Muscle layer of colon (tissue), 2 donors: ENCODE measurements around the gene LRSAM1.

Source experiments
- H3K27ac ChIP-seq: one replicate; pipeline ENCODE4 v1.7.0; 2013; ENCODE audit warnings: low read depth, mild to moderate bottlenecking, low read length, moderate library complexity
- H3K27me3 ChIP-seq, 2 donors: one replicate each; pipeline ENCODE4 v1.7.0; 2013; ENCODE audit warnings: low read length in 2 of 2, mild to moderate bottlenecking in 2 of 2; ENCODE audit not compliant: insufficient read depth in 2 of 2, control insufficient read depth in 1 of 2
- H3K36me3 ChIP-seq: one replicate; pipeline ENCODE4 v1.7.0; 2013; ENCODE audit warnings: mild to moderate bottlenecking, low read length; ENCODE audit not compliant: insufficient read depth
- H3K4me1 ChIP-seq: one replicate; pipeline ENCODE4 v1.7.0; 2013; ENCODE audit warnings: mild to moderate bottlenecking, low read length; ENCODE audit not compliant: insufficient read depth
- H3K4me3 ChIP-seq, 2 donors: one replicate each; pipeline ENCODE4 v1.7.0; 2013; ENCODE audit warnings: low read length in 2 of 2, low read depth in 1 of 2, mild to moderate bottlenecking in 1 of 2, moderate library complexity in 1 of 2
- H3K9ac ChIP-seq: one replicate; pipeline ENCODE4 v1.7.0; 2013; ENCODE audit warnings: low read length
- H3K9me3 ChIP-seq: one replicate; pipeline ENCODE4 v1.7.0; 2013; ENCODE audit warnings: mild to moderate bottlenecking, low read length
- donor health status: abdominal sarcoma.
- donor health status: Adenocarcinoma of cecum.

LRSAM1 gene

DNA sequence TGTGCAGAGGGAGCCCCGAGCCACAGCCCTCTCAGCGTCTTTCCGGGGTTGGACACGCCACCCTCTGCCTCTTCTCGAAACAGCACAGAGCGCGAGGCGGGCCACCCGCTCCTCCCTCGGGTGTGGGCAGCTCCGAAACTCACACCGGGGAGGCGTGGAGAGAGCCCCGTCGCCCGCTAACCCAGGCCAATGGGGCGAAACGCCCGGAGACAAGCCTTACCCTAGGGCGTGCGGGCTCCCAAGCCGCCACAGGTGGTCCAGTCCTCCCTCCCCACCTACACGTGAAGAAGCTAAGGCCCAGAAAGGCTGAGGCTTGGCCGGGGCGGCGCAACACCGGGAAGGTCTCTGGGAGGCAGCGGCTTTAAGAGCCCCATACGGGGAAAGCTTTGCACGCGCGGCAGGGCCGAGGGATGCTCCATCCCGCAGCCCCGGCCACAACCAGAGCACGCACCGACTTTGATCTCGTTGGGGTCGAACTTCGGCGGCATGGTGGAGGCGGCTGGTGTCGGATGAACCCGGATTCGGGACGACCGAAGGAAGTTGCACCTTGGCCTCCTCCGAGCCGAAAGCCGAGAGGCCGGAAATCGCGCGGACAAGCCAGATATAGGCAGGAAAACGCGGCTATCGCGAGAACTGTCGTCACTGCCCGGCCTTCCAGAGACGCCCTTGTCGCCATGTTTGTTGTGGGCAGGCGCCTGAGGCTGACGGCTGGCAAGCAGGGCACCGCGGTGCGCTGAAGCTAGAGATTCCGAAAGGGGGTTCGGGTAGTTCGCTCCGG lies at the start of gene LRSAM1, which contains the start of gene RPL12:
LRSAM1 (plus strand) TSS at position 681 of the 778 bp plus-strand sequence. CDS start 3,018 bp downstream, outside the sequence.
RPL12 (minus strand) TSS at position 577 of the 778 bp plus-strand sequence; CDS start at position 488, 89 bp downstream.
- peak within 1 kb of the TSS; percentile 84 to 94 for H3K4me3 ChIP-seq
- H3K4me1 ChIP-seq, result peaks cover 41% of the 10 kb centered on the region
- H3K27me3 ChIP-seq, result no peaks in the 10 kb centered on the region
- peak within 1 kb of the TSS; percentile 95 for H3K27ac ChIP-seq
- H3K9me3 ChIP-seq, result no peaks in the 10 kb centered on the region
- H3K9ac ChIP-seq, result peak within 1 kb of the TSS; percentile 82
- H3K36me3 ChIP-seq, result peaks cover 49% of the 10 kb centered on the region

DNA sequence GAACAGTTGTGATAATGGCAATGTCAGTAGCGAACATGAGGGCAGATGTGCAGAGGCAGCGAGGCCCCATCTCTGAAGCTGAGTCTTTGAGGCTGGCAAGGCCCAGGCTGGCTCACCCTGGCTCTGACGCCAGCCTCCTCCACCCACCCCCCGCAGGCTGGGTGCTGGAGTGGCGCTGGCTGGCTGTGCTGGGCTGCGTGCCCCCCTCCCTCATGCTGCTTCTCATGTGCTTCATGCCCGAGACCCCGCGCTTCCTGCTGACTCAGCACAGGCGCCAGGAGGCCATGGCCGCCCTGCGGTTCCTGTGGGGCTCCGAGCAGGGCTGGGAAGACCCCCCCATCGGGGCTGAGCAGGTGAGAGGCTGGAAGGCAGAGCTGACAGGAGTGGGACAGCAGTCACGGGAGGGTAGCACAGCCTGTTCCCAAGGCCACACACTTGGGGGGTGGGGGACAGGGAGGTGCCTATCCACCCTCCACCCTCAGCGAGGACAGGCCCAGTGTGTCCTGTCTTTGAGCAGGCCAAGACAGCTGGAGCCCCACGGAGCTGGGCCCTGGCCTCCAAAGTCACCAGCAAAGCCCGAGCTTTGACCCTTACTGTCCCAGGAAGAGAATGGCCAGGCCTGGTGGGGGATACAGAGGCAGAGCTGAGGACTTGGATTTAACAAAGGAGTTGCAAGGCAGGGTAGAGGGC lies 48.8 kb upstream of the LRSAM1 start:
- peaks cover 54% of the 10 kb centered on the region for H3K36me3 ChIP-seq
- H3K4me1 ChIP-seq, result peaks cover 14% of the 10 kb centered on the region
- H3K27ac ChIP-seq, result no peak overlapping the region
- no peaks in the 10 kb centered on the region for H3K27me3 ChIP-seq
- H3K4me3 ChIP-seq, result no peak overlapping the region
- no peaks in the 10 kb centered on the region for H3K9me3 ChIP-seq
- no peak overlapping the region for H3K9ac ChIP-seq

GRCh38 chr9:127403507-127404192 lies 47.7 kb upstream of the LRSAM1 start:
- Histone ChIP-seq H3K9ac (no peak overlapping the region), H3K4me3 (no peak overlapping the region), H3K9me3 (no peaks in the 10 kb centered on the region), H3K36me3 (peaks cover 54% of the 10 kb centered on the region), H3K4me1 (peaks cover 7% of the 10 kb centered on the region), H3K27ac (no peak overlapping the region), H3K27me3 (no peaks in the 10 kb centered on the region)

DNA sequence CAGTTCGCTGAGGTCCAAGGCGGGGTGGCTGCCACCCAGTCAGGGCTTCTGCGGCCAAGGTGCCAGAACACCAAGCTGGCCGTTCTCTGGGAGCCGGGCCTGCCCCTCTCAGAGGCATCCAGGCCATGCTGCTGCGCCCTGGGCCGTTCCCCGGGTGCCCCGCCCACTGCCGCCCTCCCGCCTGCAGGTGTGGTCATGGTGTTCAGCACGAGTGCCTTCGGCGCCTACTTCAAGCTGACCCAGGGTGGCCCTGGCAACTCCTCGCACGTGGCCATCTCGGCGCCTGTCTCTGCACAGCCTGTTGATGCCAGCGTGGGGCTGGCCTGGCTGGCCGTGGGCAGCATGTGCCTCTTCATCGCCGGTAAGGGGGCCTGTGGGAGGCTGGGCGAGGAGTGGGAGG lies 46.7 kb upstream of the LRSAM1 start:
- Histone ChIP-seq H3K9me3 (no peaks in the 10 kb centered on the region), H3K36me3 (peaks cover 54% of the 10 kb centered on the region), H3K4me3 (no peak overlapping the region), H3K9ac (no peak overlapping the region), H3K27me3 (no peaks in the 10 kb centered on the region), H3K27ac (no peak overlapping the region), H3K4me1 (no peaks in the 10 kb centered on the region)

- no peak overlapping the region for H3K27ac ChIP-seq
- H3K4me1 ChIP-seq, result no peaks in the 10 kb centered on the region
- H3K36me3 ChIP-seq, result peaks cover 51% of the 10 kb centered on the region
- no peak overlapping the region for H3K4me3 ChIP-seq
- no peaks in the 10 kb centered on the region for H3K9me3 ChIP-seq
- H3K27me3 ChIP-seq, result no peaks in the 10 kb centered on the region
- H3K9ac ChIP-seq, result no peak overlapping the region
Measured at GRCh38 chr9:127405344-127406125, 45.8 kb upstream of the LRSAM1 start.

GRCh38 chr9:127406799-127407491 lies 44.4 kb upstream of the LRSAM1 start:
- Histone ChIP-seq H3K36me3 (peaks cover 40% of the 10 kb centered on the region), H3K27ac (no peak overlapping the region), H3K4me1 (peaks cover under 1% of the 10 kb centered on the region), H3K4me3 (no peak overlapping the region), H3K9ac (no peak overlapping the region), H3K27me3 (no peaks in the 10 kb centered on the region), H3K9me3 (no peaks in the 10 kb centered on the region)

DNA sequence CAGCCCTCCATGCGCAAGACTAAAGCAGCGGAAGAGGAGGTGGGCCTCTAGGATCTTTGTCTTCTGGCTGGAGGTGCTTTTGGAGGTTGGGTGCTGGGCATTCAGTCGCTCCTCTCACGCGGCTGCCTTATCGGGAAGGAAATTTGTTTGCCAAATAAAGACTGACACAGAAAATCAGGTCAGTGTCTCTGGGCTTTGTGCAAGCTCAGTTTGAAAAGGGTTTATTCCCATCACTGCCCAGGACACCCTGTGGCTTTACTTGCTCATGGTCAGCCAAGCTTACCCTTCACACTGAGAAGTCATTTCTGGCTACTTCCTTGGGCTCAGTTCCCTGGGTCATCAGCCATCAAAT lies 43.8 kb upstream of the LRSAM1 start:
- Histone ChIP-seq H3K9ac (no peak overlapping the region), H3K4me1 (peaks cover 6% of the 10 kb centered on the region), H3K36me3 (peaks cover 35% of the 10 kb centered on the region), H3K4me3 (no peak overlapping the region), H3K27ac (no peak overlapping the region), H3K9me3 (no peaks in the 10 kb centered on the region), H3K27me3 (no peaks in the 10 kb centered on the region)

- Histone ChIP-seq H3K27me3 (no peaks in the 10 kb centered on the region), H3K9me3 (no peaks in the 10 kb centered on the region), H3K4me3 (no peak overlapping the region), H3K9ac (no peak overlapping the region), H3K36me3 (peaks cover 4% of the 10 kb centered on the region), H3K27ac (no peak overlapping the region), H3K4me1 (peaks cover 21% of the 10 kb centered on the region)
Measured at GRCh38 chr9:127411122-127411521, 40.2 kb upstream of the LRSAM1 start.

- H3K27ac ChIP-seq, result peak overlapping the region; percentile 73
- H3K36me3 ChIP-seq, result peaks cover 4% of the 10 kb centered on the region
- no peak overlapping the region for H3K9ac ChIP-seq
- no peaks in the 10 kb centered on the region for H3K9me3 ChIP-seq
- H3K4me3 ChIP-seq, result no peak overlapping the region
- H3K27me3 ChIP-seq, result no peaks in the 10 kb centered on the region
- peaks cover 35% of the 10 kb centered on the region for H3K4me1 ChIP-seq
Measured at GRCh38 chr9:127415141-127415540, 36.2 kb upstream of the LRSAM1 start.

- Histone ChIP-seq H3K9me3 (no peaks in the 10 kb centered on the region), H3K36me3 (peaks cover 2% of the 10 kb centered on the region), H3K4me1 (peaks cover 35% of the 10 kb centered on the region), H3K4me3 (no peak overlapping the region), H3K9ac (no peak overlapping the region), H3K27me3 (no peaks in the 10 kb centered on the region), H3K27ac (no peak overlapping the region)
Measured at GRCh38 chr9:127415657-127416056, 35.7 kb upstream of the LRSAM1 start.
